HG03066 (cell line): ENCODE measurements around the gene GALNTL6.
"Not testable (repeated sequence)": the region's sequence is repeated elsewhere in the genome, so short reads cannot be mapped to it uniquely, and the experiment has no call there.

ENCODE experiments used
- ATAC-seq: cut with Tn5 transposase; IDR thresholded peaks from one replicate; pipeline ENCODE4 v1.9.1; 2021; ENCODE audit warnings: low read depth; ENCODE audit not compliant: unreplicated experiment

Gene GALNTL6

DNA sequence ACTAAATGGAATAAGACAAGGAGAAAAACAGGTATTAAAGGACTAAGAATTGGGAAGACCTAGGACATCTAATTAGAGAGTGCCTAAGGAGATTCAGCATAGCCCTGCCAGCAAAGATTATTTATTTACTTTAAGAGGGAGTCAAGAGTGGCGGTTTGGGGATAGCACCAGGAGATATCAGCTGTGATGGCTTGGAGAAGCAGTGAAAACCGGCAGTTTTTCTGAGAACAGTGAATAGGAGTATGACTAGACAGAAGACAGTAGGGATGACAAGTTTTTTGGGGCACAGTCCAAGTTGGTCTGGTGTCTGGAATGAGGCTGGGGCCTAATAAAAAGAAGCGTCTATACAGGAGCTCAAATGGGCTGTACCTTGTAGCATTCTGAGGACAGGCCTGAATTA is 1143.1 kb downstream of the GALNTL6 start:
- ATAC-seq = not testable (repeated sequence)

DNA sequence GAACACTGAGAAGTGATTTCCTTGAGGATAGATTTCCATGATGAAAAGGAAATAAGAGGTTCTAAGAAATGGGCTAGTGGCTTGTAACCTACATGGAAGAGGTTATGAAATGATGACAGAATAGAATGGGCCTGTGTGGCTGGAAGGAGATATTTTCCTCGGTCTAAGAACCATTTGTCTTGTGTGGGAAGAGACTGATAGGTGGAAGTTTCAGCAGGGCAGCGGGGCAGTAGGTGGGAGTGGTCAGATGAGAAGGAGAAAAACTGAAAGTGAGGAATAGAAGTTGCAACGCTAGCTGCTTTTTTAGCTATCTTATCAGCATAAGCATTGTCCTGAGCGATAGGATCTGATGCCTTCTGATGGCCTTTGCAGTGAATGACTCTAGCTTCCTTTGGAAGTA is 1144.0 kb downstream of the GALNTL6 start:
- ATAC-seq = no peak

DNA sequence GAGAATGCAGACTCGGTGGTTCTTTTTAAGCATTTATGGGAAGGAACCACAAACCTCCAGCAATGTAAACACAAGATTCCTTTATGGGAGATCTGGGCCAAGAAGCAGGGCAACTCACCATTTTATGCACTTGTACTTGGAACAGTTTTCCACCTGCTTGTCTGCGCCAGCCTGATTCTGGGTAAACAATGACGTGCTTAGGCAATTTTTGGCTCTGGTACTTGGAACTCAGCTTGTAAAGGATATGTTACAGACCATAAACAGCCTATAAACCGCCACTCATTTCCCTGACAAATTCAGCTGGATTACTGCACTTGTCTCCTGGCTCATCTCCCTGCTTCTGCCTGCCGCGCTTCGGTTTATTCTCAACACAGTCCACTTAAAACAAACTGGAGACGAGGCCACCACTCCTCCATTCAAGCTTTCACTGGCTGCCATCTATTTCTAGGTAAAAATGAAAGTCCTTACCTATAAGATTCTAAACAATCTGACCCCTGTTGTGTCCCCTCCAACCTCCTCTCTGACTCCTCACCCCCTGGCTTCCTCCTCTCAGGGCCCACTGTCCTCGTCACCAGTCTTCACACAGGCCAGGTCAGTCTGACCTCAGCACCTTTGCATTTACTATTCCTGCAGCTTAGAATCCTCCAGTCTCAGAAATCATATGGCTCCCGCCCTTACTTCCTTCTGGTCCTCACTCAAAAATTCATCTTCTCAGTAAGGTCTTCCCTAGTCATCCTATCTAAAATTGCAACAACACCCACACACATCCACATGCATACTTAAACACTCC is 1149.6 kb downstream of the GALNTL6 start:
- no peak for ATAC-seq

DNA sequence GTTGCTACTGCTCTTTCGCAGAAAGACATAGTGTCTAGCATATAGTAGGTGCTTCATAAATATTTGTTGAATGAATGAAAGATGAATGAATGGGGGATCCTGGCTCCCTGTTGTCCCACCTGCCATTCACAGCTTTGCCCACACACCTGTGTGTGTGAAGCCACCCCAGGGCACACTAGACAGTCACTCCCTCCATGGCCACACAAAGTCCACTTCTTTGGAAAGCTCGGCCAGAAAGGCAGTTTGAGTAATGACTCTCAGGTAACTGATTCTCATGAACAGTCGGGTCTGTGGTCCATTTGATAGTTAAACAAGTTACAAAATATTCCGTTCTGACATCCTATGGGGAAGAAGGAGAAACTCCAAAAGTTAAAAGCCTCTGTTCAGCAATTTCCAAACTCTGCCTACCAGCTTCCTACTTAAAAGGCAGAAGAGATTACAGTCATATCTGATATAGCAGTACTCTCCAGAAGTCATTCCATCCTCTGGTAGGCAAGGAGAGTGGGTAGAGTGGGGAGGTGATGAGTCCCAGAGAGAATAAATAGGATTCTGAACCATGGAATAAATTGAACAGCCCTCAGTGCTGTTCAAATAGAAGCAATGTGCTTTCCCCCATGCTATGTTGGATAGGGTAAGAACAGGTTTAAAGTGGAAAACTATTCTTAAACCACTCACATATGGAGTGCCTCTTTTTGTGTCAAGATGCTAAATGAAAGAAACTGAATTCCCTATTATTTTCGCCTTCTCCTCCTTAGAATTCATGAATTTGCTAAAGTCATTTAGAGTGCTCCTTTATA is 1150.5 kb downstream of the GALNTL6 start:
- ATAC-seq = no peak

DNA sequence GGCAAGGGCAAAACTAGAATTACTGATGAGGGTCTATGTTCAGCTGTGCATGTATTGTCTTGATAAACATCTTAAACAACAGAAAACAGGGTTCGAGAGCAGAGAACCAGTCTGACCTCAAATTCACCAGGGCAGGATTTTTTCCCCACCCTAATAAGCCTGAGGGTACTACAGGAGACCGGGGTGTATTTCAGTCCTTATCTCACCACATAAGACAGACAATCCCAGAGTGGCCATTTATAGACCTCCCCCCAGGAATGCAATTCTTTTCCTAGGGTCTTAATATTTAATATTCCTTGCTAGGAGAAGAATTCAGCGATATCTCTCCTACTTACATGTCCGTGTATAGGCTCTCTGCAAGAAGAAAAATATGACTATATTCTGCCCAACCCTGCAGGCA is 1157.0 kb downstream of the GALNTL6 start:
- ATAC-seq = not testable (repeated sequence)

DNA sequence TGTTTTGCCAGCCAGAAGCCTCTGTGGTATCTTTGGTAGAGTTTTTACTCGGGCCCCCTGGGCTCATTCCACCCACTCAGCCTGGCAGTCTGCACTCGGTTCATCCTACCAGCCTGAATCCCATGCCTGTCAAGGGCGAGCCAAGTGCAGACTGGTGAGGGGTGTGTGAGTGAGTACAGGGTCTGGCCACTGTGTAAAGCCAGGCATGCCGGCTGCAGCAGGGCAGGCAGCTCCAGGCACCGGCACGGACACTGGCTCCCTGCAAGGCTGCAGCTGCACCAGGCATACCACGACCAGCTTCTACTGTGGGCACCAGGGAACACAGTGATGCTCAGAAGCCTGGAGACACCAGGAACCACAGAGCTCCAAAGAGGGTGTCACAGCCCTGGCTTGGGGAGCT is 1161.4 kb downstream of the GALNTL6 start:
- ATAC-seq = no peak

DNA sequence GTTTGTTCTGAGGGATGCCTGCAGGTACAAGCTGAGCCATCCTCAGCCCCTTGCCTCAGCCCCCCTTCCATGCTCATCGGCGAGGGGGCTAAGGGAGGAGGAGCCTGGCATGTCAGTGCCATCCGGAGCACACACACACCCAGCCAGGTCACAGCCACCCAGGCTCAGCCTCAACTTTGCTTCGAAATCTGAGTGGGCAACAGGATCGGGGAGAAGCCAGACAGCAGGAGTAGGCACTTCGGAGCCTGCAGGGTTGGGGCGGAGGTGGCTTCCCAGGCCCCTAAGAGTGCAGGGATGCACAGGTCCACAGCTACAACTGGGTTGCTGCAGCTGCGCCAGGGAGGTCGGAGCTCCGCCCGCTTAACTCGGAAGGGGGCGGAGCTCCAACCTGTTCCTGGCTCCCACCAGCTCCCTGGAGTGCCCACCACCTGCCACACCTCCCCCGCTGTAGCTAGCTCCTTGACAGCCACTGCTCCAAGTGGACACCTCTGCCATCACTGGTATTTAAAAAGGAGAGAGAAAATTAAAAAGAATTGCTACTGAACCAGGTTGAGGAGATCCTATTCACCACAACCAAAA is 1162.5 kb downstream of the GALNTL6 start:
- ATAC-seq = no peak

DNA sequence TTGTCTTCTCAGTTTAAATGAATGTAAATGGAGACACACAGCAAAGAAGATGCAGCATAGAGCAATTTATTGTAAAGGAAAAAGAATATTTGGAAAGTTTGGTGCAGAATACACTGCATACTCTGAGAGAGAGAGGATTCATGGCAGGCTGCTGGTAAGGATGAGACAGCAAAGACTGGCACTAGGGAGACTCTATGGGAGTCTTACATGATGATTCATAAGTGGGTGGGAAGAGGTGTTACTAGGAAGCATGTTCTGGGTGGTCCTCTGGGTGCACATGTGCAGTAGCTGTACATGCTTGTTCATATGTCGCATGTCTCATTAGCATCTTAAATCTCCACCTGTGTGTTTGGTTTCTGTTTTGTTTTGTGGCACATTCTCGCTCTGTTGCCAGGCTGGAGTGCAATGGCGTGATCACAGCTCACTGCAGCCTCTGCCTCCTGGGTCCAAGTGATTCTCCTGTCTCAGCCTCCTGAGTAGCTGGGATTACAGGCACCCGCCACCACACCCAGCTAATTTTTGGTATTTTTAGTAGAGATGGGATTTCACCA is 1164.4 kb downstream of the GALNTL6 start:
- ATAC-seq = not testable (repeated sequence)

DNA sequence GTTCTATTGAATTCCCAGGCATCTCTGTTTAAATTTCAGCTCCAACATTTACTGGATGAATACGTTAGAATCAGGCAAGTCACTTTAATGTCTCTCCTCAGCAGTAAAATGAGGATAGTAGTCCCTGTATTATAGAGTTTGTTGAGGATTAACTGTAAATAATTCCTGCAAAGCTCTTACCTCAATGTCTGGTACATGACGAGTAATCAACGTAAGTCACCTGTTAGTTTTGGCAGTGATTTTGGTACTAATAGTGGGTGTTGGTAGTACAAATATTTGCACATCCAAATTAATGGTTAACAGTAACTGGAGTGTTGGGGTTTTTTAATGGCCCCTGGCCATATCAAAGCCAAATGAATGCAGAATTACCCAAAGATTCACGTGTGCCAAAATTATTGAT is 1165.6 kb downstream of the GALNTL6 start:
- no peak for ATAC-seq

DNA sequence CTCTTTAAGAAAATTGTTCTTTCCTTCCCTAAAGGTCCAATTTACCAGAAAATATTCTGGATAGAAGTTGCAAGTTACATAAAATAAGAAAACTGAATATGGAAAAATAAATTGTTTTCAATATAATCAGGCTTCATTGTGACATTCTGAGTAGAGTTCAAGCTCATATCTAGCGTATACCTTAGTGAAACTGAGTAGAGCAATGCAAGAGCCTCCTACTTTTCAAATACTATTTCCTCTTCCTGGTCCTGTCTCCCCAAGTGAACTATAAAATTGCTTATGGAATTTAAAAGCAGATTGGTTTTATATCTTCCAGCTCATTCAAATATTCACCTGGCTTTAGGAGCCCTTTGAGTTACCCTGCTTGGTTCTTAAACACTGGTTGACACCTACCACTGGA is 1166.1 kb downstream of the GALNTL6 start:
- ATAC-seq = no peak

DNA sequence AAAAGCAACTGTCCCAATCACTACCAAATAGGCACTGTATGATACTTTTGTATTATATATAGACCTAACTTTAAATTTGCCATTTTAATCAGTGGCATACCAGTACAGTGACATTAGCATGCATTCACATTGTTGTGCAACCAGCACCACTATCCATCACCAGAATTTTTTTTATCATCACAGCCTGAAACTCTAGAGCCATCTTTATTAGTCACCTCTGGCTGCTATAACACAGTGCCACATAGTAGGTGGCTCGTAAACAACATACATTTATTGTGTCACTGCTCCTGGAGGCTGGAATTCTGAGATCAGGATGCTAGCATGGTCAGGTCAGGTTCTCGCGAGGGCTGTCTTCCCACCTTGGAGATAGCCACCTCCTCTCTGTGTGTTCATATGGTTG is 1167.0 kb downstream of the GALNTL6 start:
- no peak for ATAC-seq

DNA sequence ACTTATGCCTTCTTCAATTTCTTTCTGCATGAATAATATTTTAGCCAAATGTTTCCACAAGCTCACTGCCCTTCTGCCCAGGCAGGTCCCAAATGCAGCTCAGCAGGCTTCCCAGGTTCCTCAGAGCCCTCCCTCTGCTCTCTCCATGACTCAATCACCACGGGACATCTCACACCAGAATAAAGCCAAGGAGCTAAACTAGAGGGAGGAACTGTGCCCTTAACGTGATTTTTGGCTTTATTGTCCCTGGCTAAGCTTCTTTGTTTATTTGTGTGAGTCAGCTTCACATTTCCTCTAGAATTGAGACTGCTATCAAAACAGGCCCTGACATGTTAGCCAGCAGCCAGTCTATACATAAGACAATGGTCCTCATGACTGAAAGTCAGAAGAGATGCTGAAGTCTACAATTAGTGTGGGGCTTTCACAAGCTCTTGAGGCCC is 1169.0 kb downstream of the GALNTL6 start:
- peak; percentile 43 for ATAC-seq

DNA sequence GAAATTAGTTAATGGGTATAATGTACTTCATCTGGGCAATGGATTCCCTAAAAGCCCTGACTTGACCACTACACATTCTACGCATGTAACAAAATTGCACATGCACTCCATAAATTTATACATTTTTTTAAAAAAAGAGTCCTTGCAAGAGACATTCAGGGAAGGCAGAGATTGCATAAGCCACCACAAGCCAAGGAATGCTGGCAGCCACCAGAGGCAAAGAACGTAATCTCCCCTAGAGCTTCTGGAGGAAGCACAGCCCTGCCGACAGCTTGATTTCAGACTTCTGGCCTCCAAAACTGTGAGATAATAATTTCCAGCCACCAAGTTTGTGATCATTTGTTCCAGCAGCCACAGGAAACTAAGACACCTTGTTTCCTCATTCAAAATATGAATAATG is 1169.8 kb downstream of the GALNTL6 start:
- no peak for ATAC-seq

DNA sequence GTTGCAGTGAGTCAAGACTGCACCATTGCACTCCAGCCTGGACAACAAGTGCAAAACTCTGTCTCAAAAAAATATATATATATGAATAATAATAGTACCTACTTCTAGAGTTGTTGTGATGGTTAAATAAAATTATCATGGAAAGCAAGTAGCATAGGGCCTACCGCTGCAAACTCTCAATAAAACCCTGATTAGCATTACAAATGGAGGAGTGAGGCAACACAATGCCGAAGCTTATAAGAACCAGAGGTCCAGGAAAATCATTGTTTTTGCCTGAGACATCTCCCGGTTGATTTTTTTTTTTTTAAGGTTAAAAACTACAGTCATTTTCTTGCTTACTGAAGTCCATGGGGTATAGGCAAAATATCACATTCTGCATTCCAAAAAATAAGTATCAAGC is 1170.4 kb downstream of the GALNTL6 start:
- no peak for ATAC-seq

DNA sequence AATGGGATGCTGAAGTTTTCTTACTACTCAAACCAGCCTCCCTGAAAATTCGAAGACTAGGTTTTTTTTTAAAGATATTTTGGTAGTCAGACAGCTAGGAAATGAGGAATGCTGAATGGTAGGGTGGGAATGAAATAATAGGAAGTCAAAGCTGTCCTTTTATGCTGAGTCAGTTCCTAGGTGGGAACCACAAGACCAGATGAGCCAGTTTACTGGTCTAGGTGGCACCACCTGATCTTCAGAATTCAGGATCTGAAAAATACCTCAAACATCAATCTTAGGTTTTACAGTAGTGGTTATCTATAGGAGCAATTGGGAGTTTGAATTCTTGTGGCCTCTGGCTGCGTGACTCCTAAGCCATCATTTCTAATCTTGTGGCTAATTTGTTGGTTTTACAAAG is 1172.3 kb downstream of the GALNTL6 start:
- no peak for ATAC-seq

DNA sequence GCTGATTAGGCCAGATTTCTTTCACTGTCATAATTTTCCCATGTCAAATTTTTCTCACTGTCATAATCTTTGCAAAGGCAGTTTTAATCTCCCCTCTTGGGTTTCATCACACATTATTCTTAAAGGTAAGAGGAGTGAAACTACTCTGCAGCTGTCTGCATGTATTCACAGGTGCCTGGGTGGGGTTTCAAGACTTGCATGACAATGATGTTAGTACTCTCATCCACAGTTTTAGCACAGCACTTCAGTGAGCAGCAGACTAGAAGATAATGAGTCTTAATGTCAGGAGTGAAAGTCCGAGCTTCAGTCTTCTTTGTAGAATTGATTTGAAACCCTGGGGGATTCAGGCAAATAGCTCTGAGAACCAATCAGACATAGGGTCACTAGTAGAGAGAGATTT is 1172.9 kb downstream of the GALNTL6 start:
- peak; percentile 72 for ATAC-seq

DNA sequence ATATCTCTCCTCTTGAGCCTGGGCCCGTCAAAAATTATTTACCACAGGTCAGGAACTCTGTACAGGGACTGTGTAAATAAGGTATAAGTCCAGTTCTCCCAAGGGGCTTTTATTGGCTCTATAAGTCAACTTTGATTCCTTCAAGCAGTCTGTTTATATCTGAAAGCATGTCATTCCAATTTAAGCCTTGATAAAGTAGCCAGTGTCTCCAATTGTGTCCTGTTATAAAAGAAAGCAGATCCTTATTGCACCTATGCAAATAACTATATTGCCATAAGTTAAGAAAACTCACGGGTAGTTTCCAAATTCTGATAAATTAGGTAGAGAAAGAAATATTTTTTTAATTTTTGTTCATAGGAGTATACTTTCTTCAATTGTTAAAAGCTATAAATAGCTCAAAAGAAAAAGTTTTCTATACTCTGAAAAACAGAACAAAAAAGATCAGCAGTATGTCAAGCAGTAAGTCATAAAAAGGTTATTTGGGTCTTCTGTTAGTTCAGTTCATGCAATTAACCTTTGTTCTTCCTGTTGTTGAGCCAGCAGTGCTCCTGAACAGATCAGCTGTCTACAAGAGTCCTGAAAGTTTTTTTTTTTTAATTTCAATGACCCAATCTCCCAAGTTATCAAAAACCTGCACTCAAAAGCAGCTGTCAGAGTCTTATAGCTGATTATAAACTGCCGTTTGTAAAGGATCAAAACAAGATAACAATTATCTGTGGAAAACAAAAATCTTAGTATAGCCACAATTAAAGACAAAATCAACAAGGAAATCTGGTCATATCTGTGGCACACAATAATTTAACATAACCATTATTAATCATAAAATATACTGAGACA is 1177.0 kb downstream of the GALNTL6 start:
- no peak for ATAC-seq

DNA sequence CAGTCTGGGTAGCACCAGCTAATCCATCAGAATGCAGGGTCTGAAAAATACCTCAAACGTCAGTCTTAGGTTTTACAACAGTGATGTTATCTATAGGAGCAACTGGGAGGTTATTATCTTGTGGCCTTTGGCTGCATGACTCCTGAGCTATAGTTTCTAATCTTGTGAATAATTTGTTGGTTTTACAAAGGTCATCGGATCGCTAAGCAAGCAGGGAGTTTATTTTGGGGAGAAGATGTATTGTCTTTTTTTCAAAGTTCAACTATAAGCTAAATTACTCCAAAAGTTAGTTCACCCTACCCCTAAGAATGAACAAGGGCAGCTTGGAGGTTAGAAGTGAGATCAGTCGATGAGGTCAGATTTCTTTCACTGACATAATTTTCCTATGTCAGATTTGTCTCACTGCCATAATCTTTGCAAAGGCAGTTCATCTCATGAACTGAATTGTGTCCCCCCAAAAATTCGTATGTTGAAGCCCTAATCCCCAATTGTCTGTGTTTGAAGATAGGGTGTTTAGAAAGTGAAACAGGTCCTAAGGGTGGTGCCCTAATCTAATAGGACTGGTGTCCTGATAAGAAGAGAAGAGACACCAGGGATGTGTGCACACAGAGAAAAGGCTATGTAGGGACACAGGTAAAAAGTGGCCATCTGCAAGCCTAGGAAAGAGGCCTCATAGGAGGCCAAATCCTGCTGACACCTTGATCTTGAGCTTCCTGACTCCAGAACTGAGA is 1179.6 kb downstream of the GALNTL6 start:
- ATAC-seq = no peak

DNA sequence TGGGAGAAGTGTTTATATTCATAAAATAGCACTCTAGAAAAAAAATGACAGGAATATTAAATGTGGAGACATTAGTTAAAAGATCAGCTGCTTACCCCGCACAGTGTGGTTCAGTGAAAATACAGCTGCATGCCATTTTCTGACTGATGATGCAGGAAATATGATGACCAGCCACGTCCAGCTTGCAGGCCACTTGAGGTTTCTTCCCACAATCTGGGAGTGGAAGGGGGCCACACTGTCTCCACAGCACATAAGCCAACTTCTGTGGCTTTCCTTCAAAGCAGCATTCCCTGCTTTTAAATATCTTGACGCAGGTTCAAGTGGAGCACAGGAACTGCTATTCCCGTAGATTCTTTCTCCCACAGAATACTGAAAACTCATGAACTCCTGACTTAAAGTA is 1182.0 kb downstream of the GALNTL6 start:
- ATAC-seq = no peak

DNA sequence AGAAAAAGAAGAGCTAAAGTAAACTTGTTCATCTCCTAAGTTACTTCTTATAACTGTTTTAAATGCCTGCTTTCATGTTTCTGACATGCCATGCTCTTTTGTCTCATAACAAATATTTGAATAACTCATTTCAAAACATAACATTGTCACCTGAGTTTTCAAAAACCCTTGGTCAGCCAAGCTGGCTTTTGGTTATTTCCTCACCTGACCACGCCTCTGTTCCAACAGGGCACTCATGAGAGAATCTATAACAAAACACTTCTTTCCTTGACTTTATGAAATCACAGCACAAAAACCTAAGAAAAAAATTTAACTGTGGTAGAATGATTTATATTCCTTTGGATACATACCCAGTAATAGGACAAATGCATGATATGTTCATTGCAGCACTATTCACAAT is 1182.5 kb downstream of the GALNTL6 start:
- ATAC-seq = no peak
